ENCODE results near the gene PIEZO2. TPM values are rescaled to one million over a fixed set of nuclear protein-coding genes. Genes with fewer than 3 reads are reported as not detected.

Gene PIEZO2
- polyA plus RNA-seq, 1 donor (not counting 4 experiments of a cell fraction or from before 2014, with no cell fraction given) = not detected

- H3K4me1 ChIP-seq (ENCODE audit: control insufficient read depth, extremely low read depth, insufficient read depth, low read length) = no peaks in the 10 kb centered on the region
- FAIRE-seq (no peak), DNase-seq (ENCODE audit: low read depth, low spot score) (no peak)
- H3K4me3 ChIP-seq (ENCODE audit: control insufficient read depth in 2 of 3, extremely low read depth in 1 of 3, insufficient read depth in 2 of 3, low read depth in 1 of 3, low read length in 3 of 3) = no peak overlapping the region
- TF ChIP-seq EZH2 (IDR thresholded peaks at IDR 0.05; ENCODE audit: low read length) (no peak), CTCF (optimal IDR thresholded peaks at IDR 0.05 in 1 of 3, IDR thresholded peaks at IDR 0.05 in 1 of 3, conservative IDR thresholded peaks at IDR 0.05 in 1 of 3; ENCODE audit: extremely low read depth in 1 of 3, insufficient read depth in 2 of 3, low read length in 3 of 3) (no peak)
- H3K27me3 ChIP-seq (ENCODE audit: control insufficient read depth, extremely low read depth, insufficient read depth, low read length) = no peaks in the 10 kb centered on the region
- no peak overlapping the region for H2AFZ ChIP-seq (ENCODE audit: control insufficient read depth, low read length)
- no peaks in the 10 kb centered on the region for H3K36me3 ChIP-seq (ENCODE audit: control insufficient read depth in 2 of 2, extremely low read depth in 1 of 2, insufficient read depth in 2 of 2, low read length in 2 of 2)
- no peak overlapping the region for H3K4me2 ChIP-seq (ENCODE audit: control insufficient read depth, extremely low read depth, insufficient read depth, low read depth, low read length)
- dilution Hi-C loops (cut with MboI; ENCODE audit: extremely low pct_ligation_motif_present, low sequenced_read_pairs) = no loop called here
- no peaks in the 10 kb centered on the region for H3K79me2 ChIP-seq (ENCODE audit: control insufficient read depth, insufficient read depth, low read length)
- no peaks in the 10 kb centered on the region for H3K9me1 ChIP-seq (ENCODE audit: control insufficient read depth, extremely low read depth, insufficient read depth, low read length)
- no peak overlapping the region for H3K27ac ChIP-seq (ENCODE audit: control insufficient read depth, insufficient read depth, low read length)
- no peaks in the 10 kb centered on the region for H4K20me1 ChIP-seq (ENCODE audit: control insufficient read depth, extremely low read depth, insufficient read depth, low read length)
- no peaks in the 10 kb centered on the region for H3K9me3 ChIP-seq (ENCODE audit: control insufficient read depth, low read depth, low read length)
- H3K9ac ChIP-seq (ENCODE audit: control insufficient read depth, extremely low read depth, insufficient read depth, low read length) = no peak overlapping the region
Measured at GRCh38 chr18:10951631-10952544, 197.5 kb downstream of the PIEZO2 start.

DNA sequence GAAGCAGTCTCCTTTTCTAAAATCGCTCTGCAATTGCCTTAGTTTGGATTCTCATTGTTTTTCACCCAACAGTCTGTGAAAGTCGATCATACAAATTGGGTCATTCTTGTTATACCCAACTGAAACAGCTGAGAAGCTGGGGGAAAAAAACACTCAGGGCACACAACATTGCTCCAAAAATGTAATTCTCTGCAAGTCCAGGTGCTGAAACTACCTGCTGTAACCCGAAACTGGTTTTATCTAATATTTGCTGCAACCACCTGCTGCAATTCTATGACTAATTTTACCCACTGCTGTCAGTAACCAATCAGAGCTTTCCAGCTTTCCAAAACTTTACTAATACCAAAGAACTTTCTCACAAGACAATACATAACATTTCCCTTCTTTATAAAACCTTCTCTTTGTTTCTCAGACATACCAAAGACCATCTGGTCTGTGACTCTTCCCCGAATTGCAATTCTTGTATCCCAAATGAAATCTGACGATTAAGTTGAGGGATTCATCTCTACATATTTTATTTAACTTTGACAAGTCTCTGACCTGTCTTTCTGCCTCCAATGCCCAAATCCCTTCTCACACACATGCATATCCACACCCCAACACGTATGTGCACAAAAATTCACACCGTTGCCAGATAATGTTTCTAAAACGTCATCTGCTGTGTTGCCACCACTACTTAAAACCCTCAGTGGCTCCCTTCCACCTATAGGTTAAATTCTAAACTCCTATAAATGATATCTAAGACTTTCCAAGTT, 198.3 kb downstream of the PIEZO2 start:
- DNase-seq (ENCODE audit: low read depth, low spot score) (no peak), FAIRE-seq (no peak)
- Histone ChIP-seq H3K4me3 (ENCODE audit: control insufficient read depth in 2 of 3, extremely low read depth in 1 of 3, insufficient read depth in 2 of 3, low read depth in 1 of 3, low read length in 3 of 3) (no peak overlapping the region), H3K79me2 (ENCODE audit: control insufficient read depth, insufficient read depth, low read length) (no peaks in the 10 kb centered on the region), H3K4me1 (ENCODE audit: control insufficient read depth, extremely low read depth, insufficient read depth, low read length) (no peaks in the 10 kb centered on the region), H3K27ac (ENCODE audit: control insufficient read depth, insufficient read depth, low read length) (no peak overlapping the region), H3K9me3 (ENCODE audit: control insufficient read depth, low read depth, low read length) (peaks cover 2% of the 10 kb centered on the region), H3K4me2 (ENCODE audit: control insufficient read depth, extremely low read depth, insufficient read depth, low read depth, low read length) (no peak overlapping the region), H3K27me3 (ENCODE audit: control insufficient read depth, extremely low read depth, insufficient read depth, low read length) (no peaks in the 10 kb centered on the region), H2AFZ (ENCODE audit: control insufficient read depth, low read length) (no peak overlapping the region), H3K36me3 (ENCODE audit: control insufficient read depth in 2 of 2, extremely low read depth in 1 of 2, insufficient read depth in 2 of 2, low read length in 2 of 2) (no peaks in the 10 kb centered on the region), H3K9me1 (ENCODE audit: control insufficient read depth, extremely low read depth, insufficient read depth, low read length) (no peaks in the 10 kb centered on the region), H4K20me1 (ENCODE audit: control insufficient read depth, extremely low read depth, insufficient read depth, low read length) (no peaks in the 10 kb centered on the region), H3K9ac (ENCODE audit: control insufficient read depth, extremely low read depth, insufficient read depth, low read length) (no peak overlapping the region)
- dilution Hi-C loops (cut with MboI; ENCODE audit: extremely low pct_ligation_motif_present, low sequenced_read_pairs) = no loop called here
- TF ChIP-seq CTCF (optimal IDR thresholded peaks at IDR 0.05 in 1 of 3, IDR thresholded peaks at IDR 0.05 in 1 of 3, conservative IDR thresholded peaks at IDR 0.05 in 1 of 3; ENCODE audit: extremely low read depth in 1 of 3, insufficient read depth in 2 of 3, low read length in 3 of 3) (no peak), EZH2 (IDR thresholded peaks at IDR 0.05; ENCODE audit: low read length) (no peak)

All from keratinocyte (primary cell).